Memory B cell (primary cell): ENCODE results near the gene FAM174A.

ENCODE experiments used
- ATAC-seq: fragments of 150-1000 bp; cut with Tn5 transposase; 2 replicates; pipeline ENCODE4 v1.10.0; 2021; ENCODE audit warnings: low read depth, mild to moderate bottlenecking, moderate library complexity
- DNase-seq, 2 donors: peaks; one replicate each; pipeline ENCODE4 v3.0.0; 2022; ENCODE audit warnings: low spot score in 2 of 2
- H3K27ac Mint-ChIP-seq: one replicate; pipeline ENCODE4 v1.8.0; 2022; ENCODE audit warnings: mild to moderate bottlenecking, moderate library complexity, mixed read lengths
- H3K27me3 Mint-ChIP-seq: one replicate; pipeline ENCODE4 v1.8.0; 2022; ENCODE audit warnings: mixed read lengths
- H3K36me3 Mint-ChIP-seq: one replicate; pipeline ENCODE4 v1.8.0; 2022; ENCODE audit warnings: mild to moderate bottlenecking, mixed read lengths
- H3K4me1 Mint-ChIP-seq: one replicate; pipeline ENCODE4 v1.8.0; 2022; ENCODE audit warnings: mixed read lengths
- H3K4me3 Mint-ChIP-seq: one replicate; pipeline ENCODE4 v1.8.0; 2022; ENCODE audit warnings: mild to moderate bottlenecking, moderate library complexity, mixed read lengths
- H3K9me3 Mint-ChIP-seq: one replicate; pipeline ENCODE4 v1.8.0; 2022; ENCODE audit warnings: mixed read lengths

FAM174A gene

DNA sequence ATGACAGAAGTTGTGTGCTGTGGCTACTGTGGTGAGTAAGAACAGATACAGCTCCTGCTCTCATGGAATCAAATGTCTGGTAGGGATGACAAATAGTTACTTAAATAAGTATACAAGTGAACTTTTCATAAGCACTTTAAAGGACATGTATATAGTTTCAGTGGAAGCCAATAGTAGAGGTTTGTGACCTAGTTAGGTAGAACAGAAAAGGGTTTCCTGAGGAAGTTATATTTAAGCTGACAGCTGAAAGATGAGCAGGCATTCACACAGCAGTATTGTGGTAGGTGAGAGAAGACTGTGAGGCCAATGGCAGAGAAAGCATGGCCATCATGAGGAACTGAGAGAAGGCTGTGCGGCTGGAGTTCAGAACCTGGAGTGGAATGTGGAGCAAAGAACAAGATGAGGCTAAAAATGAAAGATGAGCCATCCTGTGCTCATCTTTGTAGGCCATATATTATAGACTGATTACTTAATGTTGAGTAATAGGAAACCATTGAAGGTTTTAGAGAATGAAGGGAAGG, 15.4 kb downstream of the FAM174A start:
- peaks cover 8% of the 10 kb centered on the region for H3K4me1 Mint-ChIP-seq
- H3K36me3 Mint-ChIP-seq: peaks cover under 1% of the 10 kb centered on the region
- no peak overlapping the region for H3K4me3 Mint-ChIP-seq
- peak overlapping the region; percentile 2 for H3K27ac Mint-ChIP-seq
- no peaks in the 10 kb centered on the region for H3K9me3 Mint-ChIP-seq
- ATAC-seq (no peak), DNase-seq (no peak)
- no peaks in the 10 kb centered on the region for H3K27me3 Mint-ChIP-seq

DNA sequence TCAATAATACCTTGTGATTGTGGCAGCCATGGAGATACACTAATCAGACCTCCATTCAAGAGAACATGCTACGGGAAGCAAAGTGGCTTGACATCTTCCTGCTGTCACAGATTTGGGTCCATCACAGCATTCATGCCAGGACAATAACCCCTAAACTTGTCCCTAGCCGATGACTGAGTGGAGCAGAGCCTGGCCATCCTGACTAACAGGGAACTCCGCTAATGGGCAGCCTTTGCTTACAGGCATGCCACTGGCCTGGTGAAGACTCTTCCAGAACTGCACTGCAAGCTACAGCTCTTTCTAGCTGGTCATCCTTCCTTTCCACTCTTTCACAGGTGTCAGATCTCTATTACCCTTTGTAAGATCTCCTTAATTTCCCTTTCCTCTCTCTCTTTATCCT, 16.0 kb downstream of the FAM174A start:
- peak overlapping the region; percentile 2 for H3K27ac Mint-ChIP-seq

GRCh38 chr5:100553209-100553608, 18.0 kb downstream of the FAM174A start:
- no peak for DNase-seq
- ATAC-seq: no peak
- no peak overlapping the region for H3K4me3 Mint-ChIP-seq

More for the DNA sequence above, 16.0 kb downstream of the FAM174A start:
- peaks cover 8% of the 10 kb centered on the region for H3K4me1 Mint-ChIP-seq
- no peak for ATAC-seq
- H3K27me3 Mint-ChIP-seq: no peaks in the 10 kb centered on the region
- H3K4me3 Mint-ChIP-seq: no peak overlapping the region
- peaks cover 2% of the 10 kb centered on the region for H3K36me3 Mint-ChIP-seq
- DNase-seq: no peak
- H3K9me3 Mint-ChIP-seq: no peaks in the 10 kb centered on the region

DNA sequence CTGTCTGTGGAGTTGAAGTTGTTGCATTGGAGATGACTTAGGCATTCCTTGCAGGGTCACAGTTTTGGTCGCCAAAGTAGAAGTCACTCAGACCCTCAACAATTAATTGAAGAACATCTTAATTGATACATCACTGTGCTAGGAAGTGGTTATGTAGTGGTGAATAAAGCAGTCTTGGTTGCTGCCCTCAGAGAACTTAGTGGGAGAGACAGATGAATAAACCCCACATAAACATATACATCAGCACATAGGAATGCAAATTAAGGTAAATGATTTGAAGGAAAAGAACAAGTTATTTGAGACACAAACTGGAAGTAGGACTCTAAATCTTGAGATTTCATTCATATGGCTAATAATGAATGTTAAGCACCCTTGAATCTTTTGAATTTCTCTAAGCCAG, 25.7 kb downstream of the FAM174A start:
- DNase-seq: no peak
- Mint-ChIP-seq H3K36me3 (peaks cover 36% of the 10 kb centered on the region), H3K27me3 (no peaks in the 10 kb centered on the region), H3K4me3 (no peak overlapping the region), H3K27ac (no peak overlapping the region), H3K4me1 (peaks cover 5% of the 10 kb centered on the region), H3K9me3 (no peaks in the 10 kb centered on the region)
- ATAC-seq: no peak

More at GRCh38 chr5:100553209-100553608, 18.0 kb downstream of the FAM174A start:
- Mint-ChIP-seq H3K27ac (no peak overlapping the region), H3K36me3 (peaks cover 2% of the 10 kb centered on the region), H3K9me3 (no peaks in the 10 kb centered on the region), H3K27me3 (no peaks in the 10 kb centered on the region), H3K4me1 (peaks cover 6% of the 10 kb centered on the region)

DNA sequence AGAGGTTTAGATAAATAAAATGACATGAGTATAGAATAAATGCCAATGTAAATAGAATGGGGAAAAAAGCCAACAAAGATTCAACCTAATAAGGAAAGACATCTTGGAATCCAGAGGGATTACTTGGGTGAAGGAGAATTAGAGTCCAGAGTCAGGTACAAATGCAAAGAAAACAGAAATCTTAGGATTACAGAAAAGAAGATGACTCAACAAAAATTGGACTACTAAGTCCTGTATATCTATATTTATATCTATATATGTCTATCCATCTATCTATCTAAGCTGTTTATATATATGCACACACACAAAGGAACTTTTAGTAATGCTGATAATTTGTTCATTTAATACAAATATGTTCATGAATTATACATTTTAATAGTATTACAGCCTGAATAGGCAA, 27.6 kb downstream of the FAM174A start:
- DNase-seq: no peak
- H3K27me3 Mint-ChIP-seq: no peaks in the 10 kb centered on the region
- H3K4me3 Mint-ChIP-seq: no peak overlapping the region
- H3K36me3 Mint-ChIP-seq: peaks cover 40% of the 10 kb centered on the region
- ATAC-seq: no peak
- H3K9me3 Mint-ChIP-seq: no peaks in the 10 kb centered on the region
- no peak overlapping the region for H3K27ac Mint-ChIP-seq
- peaks cover 11% of the 10 kb centered on the region for H3K4me1 Mint-ChIP-seq

DNA sequence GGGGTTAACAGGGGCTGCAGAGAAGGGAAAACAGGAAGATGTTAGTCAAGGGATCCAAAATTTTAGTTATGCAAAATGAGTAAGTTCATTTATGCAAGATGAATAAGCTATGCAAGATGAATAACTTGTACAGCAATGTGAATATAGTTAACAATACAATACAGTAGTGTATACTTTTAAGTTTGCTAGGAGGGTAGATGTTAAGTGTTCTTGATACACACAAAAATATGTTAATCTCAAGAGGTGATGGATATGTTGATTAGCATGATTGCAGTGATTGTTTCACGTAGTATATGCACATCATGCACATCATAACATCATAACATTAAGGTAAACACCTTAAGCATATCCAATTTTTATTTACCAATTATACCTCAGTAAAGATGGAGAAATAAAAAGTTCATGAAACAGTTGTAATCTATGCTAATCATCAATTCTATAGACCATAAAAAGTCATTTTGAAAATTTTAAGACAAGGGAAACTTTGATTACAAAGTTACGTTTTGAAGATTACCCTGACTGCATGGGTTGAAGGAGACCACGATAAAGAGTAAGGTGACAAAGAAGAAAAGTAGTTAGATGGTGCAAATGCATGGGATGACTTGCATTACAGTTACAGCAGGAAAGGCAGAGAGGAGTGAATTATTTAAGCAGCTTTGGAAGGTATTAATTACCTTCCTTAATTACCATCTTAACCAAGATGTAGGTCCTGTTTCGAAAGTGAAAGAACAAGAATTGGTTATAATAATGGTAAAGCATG, 31.4 kb downstream of the FAM174A start:
- ATAC-seq: no peak

GRCh38 chr5:100574716-100575115, 39.5 kb downstream of the FAM174A start:
- Mint-ChIP-seq H3K27ac (no peak overlapping the region), H3K4me1 (no peaks in the 10 kb centered on the region), H3K27me3 (no peaks in the 10 kb centered on the region), H3K36me3 (peaks cover 3% of the 10 kb centered on the region), H3K9me3 (no peaks in the 10 kb centered on the region), H3K4me3 (no peak overlapping the region)
- no peak for DNase-seq
- no peak for ATAC-seq

More for the DNA sequence above, 31.4 kb downstream of the FAM174A start:
- no peaks in the 10 kb centered on the region for H3K9me3 Mint-ChIP-seq
- no peak overlapping the region for H3K27ac Mint-ChIP-seq
- H3K4me1 Mint-ChIP-seq: peaks cover 9% of the 10 kb centered on the region
- H3K27me3 Mint-ChIP-seq: no peaks in the 10 kb centered on the region
- no peak for DNase-seq
- no peak overlapping the region for H3K4me3 Mint-ChIP-seq
- H3K36me3 Mint-ChIP-seq: peaks cover 31% of the 10 kb centered on the region

GRCh38 chr5:100575815-100576214, 40.6 kb downstream of the FAM174A start:
- DNase-seq (no peak), ATAC-seq (no peak)
- no peak overlapping the region for H3K27ac Mint-ChIP-seq
- no peak overlapping the region for H3K4me3 Mint-ChIP-seq
- H3K36me3 Mint-ChIP-seq: peaks cover 10% of the 10 kb centered on the region
- H3K27me3 Mint-ChIP-seq: no peaks in the 10 kb centered on the region
- H3K4me1 Mint-ChIP-seq: no peaks in the 10 kb centered on the region
- H3K9me3 Mint-ChIP-seq: no peaks in the 10 kb centered on the region

- Mint-ChIP-seq H3K27me3 (no peaks in the 10 kb centered on the region), H3K9me3 (no peaks in the 10 kb centered on the region), H3K4me1 (no peaks in the 10 kb centered on the region), H3K4me3 (no peak overlapping the region), H3K36me3 (peaks cover 12% of the 10 kb centered on the region), H3K27ac (no peak overlapping the region)
- DNase-seq: no peak
- ATAC-seq: no peak
These were observed 41.1 kb downstream of the FAM174A start for GRCh38 chr5:100576217-100576751.

GRCh38 chr5:100577506-100577905, 42.3 kb downstream of the FAM174A start:
- no peaks in the 10 kb centered on the region for H3K9me3 Mint-ChIP-seq
- DNase-seq (no peak), ATAC-seq (no peak)
- H3K27ac Mint-ChIP-seq: no peak overlapping the region
- no peak overlapping the region for H3K4me3 Mint-ChIP-seq
- no peaks in the 10 kb centered on the region for H3K4me1 Mint-ChIP-seq
- peaks cover 12% of the 10 kb centered on the region for H3K36me3 Mint-ChIP-seq
- no peaks in the 10 kb centered on the region for H3K27me3 Mint-ChIP-seq

DNA sequence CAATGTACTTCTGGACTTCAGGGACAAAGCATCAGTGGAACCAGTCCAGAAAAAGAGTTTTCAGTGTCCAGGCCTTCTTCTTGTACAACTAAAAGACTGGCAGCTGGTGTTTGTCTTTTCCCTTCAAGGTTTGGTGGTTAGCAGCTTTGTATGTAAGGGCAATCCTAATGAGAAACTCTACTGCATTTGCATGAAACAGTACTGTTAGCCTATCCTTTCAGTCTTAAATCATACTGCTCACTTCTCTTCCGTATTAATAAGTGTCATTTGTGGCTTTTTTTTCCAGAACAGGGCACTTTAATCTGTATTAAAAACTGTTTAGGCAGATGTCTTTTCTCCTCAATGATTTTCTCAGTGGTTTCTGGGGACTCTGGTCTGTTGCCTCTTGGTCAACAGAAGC, 48.9 kb downstream of the FAM174A start:
- no peaks in the 10 kb centered on the region for H3K27me3 Mint-ChIP-seq
- DNase-seq (no peak), ATAC-seq (no peak)
- H3K9me3 Mint-ChIP-seq: no peaks in the 10 kb centered on the region
- no peak overlapping the region for H3K4me3 Mint-ChIP-seq
- no peak overlapping the region for H3K27ac Mint-ChIP-seq
- peaks cover 22% of the 10 kb centered on the region for H3K36me3 Mint-ChIP-seq
- H3K4me1 Mint-ChIP-seq: peaks cover 9% of the 10 kb centered on the region

DNA sequence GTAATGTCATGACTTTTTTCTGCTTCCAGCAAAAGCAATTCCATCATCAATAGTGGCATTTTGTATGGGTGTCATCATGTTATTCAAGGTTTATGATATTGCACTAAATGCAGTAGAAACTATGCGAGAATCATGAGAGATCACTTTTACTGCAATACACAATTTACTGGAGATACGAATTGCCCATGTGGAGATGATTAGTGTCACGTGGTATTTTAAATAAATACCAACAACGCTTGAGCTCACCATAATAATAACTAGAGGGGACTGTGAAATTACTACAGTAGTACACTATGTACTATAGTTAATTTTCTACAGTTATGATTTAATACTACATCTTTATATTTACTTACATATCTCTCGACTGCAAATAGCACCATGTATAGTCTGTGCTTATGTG, 49.7 kb downstream of the FAM174A start:
- ATAC-seq (no peak), DNase-seq (no peak)
- no peaks in the 10 kb centered on the region for H3K9me3 Mint-ChIP-seq
- H3K4me3 Mint-ChIP-seq: no peak overlapping the region
- H3K27ac Mint-ChIP-seq: no peak overlapping the region
- no peaks in the 10 kb centered on the region for H3K27me3 Mint-ChIP-seq
- peaks cover 9% of the 10 kb centered on the region for H3K4me1 Mint-ChIP-seq
- peaks cover 21% of the 10 kb centered on the region for H3K36me3 Mint-ChIP-seq

DNA sequence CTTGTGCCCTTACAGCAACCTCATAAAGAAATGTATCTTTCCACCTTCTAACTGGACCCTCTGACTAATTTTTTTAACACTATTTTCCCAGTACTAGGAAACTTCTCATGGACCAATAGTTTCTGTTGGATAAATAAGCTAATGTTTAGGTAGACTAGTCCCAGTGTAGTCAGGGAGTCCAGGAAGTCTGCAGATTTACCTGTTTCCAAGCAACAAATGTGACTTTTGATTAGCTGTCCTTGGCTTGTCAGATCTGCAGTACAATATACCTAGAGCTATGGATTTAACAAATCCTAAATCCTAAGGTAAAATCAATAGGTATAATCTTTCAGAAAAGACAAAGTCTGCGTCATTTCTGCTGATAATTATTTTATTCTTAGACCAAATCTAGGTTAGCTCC, 55.7 kb downstream of the FAM174A start:
- H3K36me3 Mint-ChIP-seq: peaks cover 12% of the 10 kb centered on the region
- no peak for ATAC-seq
- H3K27ac Mint-ChIP-seq: no peak overlapping the region
- DNase-seq: no peak
- H3K27me3 Mint-ChIP-seq: no peaks in the 10 kb centered on the region
- H3K9me3 Mint-ChIP-seq: no peaks in the 10 kb centered on the region
- no peaks in the 10 kb centered on the region for H3K4me1 Mint-ChIP-seq
- H3K4me3 Mint-ChIP-seq: no peak overlapping the region

DNA sequence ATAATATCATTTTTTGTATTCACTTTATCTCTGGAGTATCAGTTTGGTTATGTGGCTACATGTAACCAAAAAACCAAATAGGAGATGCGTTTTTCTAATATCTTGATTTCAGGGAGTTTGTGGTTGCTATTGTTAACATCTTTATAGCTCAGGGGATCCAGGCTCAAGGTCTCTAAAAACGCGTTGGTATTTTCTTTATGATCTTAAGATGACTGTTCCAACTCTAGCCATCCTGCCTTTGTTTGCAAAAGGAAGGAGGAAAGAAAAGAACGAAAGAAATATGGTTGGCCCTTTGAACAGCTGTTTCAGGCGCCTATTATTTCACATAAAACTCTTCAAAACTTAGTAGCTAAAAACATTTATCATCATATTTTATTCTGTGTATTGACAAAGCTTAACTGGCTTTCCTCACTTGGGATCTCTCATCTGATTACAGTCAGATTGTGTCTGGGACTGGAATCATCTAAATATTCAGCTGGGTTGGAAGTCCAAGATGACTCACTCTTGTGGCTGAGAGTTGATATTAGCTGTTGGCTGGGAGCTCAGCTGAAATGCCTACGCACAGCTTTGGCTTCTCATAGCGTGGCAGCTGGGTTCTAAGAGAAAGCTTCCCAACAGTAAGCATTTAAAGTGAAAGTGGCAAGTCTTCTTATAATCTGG, 60.1 kb downstream of the FAM174A start:
- H3K4me1 Mint-ChIP-seq: peaks cover 2% of the 10 kb centered on the region
- no peak overlapping the region for H3K27ac Mint-ChIP-seq
- ATAC-seq: no peak
- peaks cover 2% of the 10 kb centered on the region for H3K27me3 Mint-ChIP-seq
- H3K9me3 Mint-ChIP-seq: no peaks in the 10 kb centered on the region
- H3K4me3 Mint-ChIP-seq: no peak overlapping the region
- DNase-seq: no peak
- H3K36me3 Mint-ChIP-seq: peaks cover 2% of the 10 kb centered on the region
